GM20000 (cell line): Measurements from ENCODE around the gene AIG1.

Source experiments
- DNase-seq: peaks from one replicate; pipeline ENCODE4 v3.0.0; 2012; ENCODE audit warnings: low spot score
- TF ChIP-seq, protein P1 (sequence below): IDR thresholded peaks from 2 replicates; pipeline ENCODE4 v1.5.1; 2012; ENCODE audit warnings: mild to moderate bottlenecking, control low read depth; ENCODE audit errors: extremely low read depth, missing control alignments

Gene AIG1

DNA sequence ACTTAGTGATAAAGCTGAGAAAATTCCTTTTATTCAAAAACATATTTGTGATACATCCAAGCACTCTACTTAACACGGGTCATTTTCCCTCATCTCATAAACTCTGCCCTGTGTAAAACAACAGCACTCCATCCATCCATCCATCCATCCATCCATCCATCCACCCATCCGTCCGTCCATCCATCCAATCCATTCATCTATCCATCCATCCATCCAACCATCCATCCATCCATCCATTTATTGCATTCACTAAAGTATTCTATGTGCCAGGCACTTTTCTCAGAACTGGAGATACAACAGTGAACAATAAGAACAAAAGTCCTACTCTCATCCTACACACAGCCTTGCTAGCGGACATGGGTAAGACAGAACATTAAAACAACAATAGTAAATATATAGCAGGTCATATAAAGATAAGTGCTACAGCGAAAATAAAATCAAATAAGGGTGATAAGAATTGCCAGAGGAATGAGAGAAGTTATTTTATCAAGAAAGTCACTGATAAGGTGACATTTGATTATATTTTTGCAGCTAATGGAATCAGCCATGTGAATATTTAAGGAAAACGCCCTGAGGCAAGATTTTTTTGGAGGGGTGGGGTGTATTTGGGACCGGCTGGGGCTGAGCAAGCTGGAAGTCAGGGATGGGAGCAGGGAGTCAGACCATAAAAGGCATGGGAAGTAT lies 311.7 kb downstream of the AIG1 start:
- DNase-seq, result no peak
- TF ChIP-seq, protein P1, sequence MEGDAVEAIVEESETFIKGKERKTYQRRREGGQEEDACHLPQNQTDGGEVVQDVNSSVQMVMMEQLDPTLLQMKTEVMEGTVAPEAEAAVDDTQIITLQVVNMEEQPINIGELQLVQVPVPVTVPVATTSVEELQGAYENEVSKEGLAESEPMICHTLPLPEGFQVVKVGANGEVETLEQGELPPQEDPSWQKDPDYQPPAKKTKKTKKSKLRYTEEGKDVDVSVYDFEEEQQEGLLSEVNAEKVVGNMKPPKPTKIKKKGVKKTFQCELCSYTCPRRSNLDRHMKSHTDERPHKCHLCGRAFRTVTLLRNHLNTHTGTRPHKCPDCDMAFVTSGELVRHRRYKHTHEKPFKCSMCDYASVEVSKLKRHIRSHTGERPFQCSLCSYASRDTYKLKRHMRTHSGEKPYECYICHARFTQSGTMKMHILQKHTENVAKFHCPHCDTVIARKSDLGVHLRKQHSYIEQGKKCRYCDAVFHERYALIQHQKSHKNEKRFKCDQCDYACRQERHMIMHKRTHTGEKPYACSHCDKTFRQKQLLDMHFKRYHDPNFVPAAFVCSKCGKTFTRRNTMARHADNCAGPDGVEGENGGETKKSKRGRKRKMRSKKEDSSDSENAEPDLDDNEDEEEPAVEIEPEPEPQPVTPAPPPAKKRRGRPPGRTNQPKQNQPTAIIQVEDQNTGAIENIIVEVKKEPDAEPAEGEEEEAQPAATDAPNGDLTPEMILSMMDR, result no peak

DNA sequence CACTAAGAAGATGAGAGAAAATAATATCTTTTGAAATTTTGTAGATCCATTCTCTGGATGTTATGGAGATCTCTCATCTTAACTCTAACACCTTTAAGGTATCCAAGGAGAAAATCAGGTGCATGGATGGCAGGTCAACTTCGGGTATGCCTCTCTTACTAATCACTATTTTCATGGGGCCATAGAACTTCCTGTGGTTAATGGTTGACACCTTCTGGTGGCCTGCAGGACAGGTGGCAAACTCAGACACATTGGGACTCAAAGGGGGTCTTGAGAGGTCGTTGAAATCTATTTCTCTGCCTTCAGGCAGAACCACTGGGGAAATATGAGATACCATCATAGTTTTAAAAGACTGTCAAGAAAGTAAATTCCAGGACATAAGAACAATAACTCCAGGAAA lies 313.3 kb downstream of the AIG1 start:
- TF ChIP-seq, protein P1, result no peak
- no peak for DNase-seq

DNA sequence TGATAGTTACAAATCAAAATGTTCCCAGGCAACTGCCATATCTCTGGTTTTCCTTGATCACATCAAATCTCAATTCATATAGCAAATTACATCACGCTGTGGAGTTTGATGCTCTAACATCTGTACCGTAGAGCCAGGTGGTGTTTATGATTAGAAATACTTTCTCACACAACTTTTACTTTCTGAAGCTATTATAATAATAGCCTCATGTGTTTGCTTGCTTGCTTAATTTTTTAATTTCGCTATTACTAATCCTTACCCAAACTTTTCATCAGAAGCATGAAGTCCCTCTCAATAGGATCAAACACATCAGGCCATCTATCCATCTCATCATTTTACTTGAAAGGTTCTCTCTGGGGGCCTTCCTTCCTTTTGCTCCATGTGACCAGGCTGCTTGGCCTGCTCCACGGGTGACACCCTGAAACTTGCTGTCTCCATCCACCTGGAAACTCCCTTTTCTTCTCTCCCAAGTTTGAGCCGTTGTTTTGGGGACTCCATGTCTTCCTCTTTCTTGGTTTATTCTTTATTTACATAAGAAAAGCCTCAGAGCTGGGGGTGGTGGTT lies 314.4 kb downstream of the AIG1 start:
- DNase-seq, result no peak
- TF ChIP-seq, protein P1, result no peak

DNA sequence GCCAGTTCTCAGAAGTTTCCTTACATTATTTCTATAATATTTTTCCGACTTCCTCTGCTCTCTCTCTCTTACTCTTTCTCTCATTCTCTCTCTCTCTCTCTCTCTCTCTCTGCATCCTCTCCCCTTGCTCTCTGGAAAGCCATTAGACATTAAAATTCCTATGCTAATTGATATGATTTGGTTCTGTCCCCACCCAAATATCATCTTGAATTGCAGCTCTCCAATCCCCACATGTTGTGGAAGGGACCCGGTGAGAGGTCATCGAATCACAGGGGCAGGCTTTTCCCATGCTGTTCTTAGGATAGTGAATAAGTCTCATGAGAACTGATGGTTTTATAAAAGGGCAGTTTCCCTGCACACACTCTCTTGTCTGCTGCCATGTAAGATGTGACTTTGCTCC lies 315.7 kb downstream of the AIG1 start:
- TF ChIP-seq, protein P1, result no peak
- no peak for DNase-seq

DNA sequence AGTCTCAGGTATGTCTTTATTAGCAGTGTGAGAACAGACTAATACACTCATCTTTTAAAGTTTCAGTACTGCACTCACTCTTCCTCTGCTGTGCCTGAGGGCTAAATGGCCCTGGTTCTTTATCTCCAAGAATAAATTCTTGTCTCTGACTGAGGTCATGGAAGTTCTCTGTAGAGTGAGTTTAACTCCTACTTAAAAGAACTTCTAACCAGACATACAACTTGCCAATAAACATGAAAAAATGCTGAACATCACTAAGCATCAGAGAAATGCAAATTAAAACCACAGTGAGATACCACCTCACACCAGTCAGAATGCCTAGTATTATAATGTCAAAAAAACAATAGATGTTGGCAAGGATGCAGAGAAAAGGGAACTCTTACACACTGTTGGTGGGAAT lies 316.2 kb downstream of the AIG1 start:
- no peak for DNase-seq
- TF ChIP-seq, protein P1, result no peak

DNA sequence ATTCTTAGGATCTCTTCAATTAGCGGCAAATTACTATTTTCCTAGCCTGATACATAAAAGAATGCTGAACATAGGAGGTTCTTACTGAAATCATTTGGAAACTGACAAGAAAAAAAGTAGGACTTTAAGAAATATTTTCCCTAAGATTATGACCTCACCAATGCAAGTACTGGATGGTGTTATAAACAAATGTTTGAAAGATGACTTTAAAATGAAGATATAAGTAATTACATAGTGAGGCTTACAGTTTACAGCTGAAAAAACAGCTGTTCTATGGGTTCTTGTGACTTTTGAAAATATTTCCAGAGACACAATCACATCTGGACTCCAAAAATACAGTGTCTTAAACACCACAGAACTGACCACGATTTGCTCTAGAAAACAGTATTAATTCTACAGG lies 324.9 kb downstream of the AIG1 start:
- DNase-seq, result no peak
- TF ChIP-seq, protein P1, result no peak

DNA sequence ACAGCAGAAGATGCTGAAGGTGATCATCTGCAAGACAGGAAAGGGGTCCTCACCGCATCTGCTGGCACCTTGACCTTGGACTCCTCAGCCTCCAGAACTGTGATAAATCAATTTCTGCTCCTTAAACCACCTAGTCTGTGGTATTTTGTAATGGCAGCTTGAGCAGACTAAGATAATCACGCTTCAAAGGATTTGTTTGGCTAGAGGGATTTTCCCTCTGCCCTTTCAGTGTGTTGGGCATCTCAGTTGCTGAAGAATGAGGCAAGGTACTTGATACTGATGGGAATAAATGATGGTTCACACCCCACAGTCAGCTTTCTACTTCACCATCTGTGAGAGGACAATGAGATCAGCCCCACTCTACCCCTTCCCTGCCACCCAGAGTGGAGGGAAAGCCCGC lies 329.6 kb downstream of the AIG1 start:
- TF ChIP-seq, protein P1, result no peak
- DNase-seq, result no peak
